NCI-H146 (cell line): ENCODE data around the gene STYXL1.
"Not testable (repeated sequence)": the region's sequence is repeated elsewhere in the genome, so short reads cannot be mapped to it uniquely, and the experiment has no call there.

ENCODE experiments used
- DNase-seq: peaks from one replicate; lab custom pipeline; 2025; lab: John Stamatoyannopoulos, UW

The STYXL1 gene

GRCh38 chr7:76029682-76030081 is 18.1 kb downstream of the STYXL1 start:
- peak; percentile 80 for DNase-seq

GRCh38 chr7:76023002-76023401 is 24.8 kb downstream of the STYXL1 start:
- no peak for DNase-seq

GRCh38 chr7:76022026-76022780 is 25.6 kb downstream of the STYXL1 start:
- no peak for DNase-seq

GRCh38 chr7:76020031-76020714 is 27.6 kb downstream of the STYXL1 start:
- DNase-seq, result peak; percentile 60

GRCh38 chr7:76018520-76018919 is 29.3 kb downstream of the STYXL1 start:
- not testable (repeated sequence) for DNase-seq

- DNase-seq, result no peak
Measured at GRCh38 chr7:76016191-76016947, 31.4 kb downstream of the STYXL1 start.

GRCh38 chr7:76011442-76011861 is 36.3 kb downstream of the STYXL1 start:
- DNase-seq, result no peak

GRCh38 chr7:76009672-76010600 is 37.9 kb downstream of the STYXL1 start:
- DNase-seq, result no peak

- no peak for DNase-seq
Measured at GRCh38 chr7:76008156-76008687, 39.6 kb downstream of the STYXL1 start.

- DNase-seq, result not testable (repeated sequence)
Measured at GRCh38 chr7:76005004-76005403, 42.8 kb downstream of the STYXL1 start.

- DNase-seq, result no peak
Measured at GRCh38 chr7:76003351-76003750, 44.4 kb downstream of the STYXL1 start.

GRCh38 chr7:76002822-76003221 is 45.0 kb downstream of the STYXL1 start:
- DNase-seq, result no peak

GRCh38 chr7:76002139-76002538 is 45.7 kb downstream of the STYXL1 start:
- no peak for DNase-seq

GRCh38 chr7:76000566-76000965 is 47.2 kb downstream of the STYXL1 start:
- DNase-seq, result no peak

- no peak for DNase-seq
Measured at GRCh38 chr7:75998038-75998437, 49.8 kb downstream of the STYXL1 start.

- DNase-seq, result no peak
Measured at GRCh38 chr7:75996476-75996875, 51.3 kb downstream of the STYXL1 start.

GRCh38 chr7:75995996-75996395 is 51.8 kb downstream of the STYXL1 start:
- DNase-seq, result no peak

GRCh38 chr7:75995052-75995471 is 52.7 kb downstream of the STYXL1 start:
- DNase-seq, result no peak

- DNase-seq, result peak; percentile 94
Measured at GRCh38 chr7:75994388-75995051, 53.3 kb downstream of the STYXL1 start, which contains the start of gene TMEM120A. Gene TMEM120A (minus strand): TSS chr7:75994595. CDS start chr7:75994570, 25 bp downstream.

- peak; percentile 77 for DNase-seq
Measured at GRCh38 chr7:75993689-75994387, 54.0 kb downstream of the STYXL1 start.
